GM12865 (cell line): ENCODE measurements around the gene BPIFB2.
"Not testable (repeated sequence)": the region's sequence is repeated elsewhere in the genome, so short reads cannot be mapped to it uniquely, and the experiment has no call there.

Experiments
- DNase-seq: peaks from one replicate; pipeline ENCODE4 v3.0.0; 2010; ENCODE audit warnings: low read depth
- H3K4me3 ChIP-seq: 2 replicates; pipeline ENCODE4 v1.5.1; 2011; ENCODE audit warnings: mild to moderate bottlenecking, low read depth, low read length, control low read depth
- CTCF ChIP-seq: IDR thresholded peaks from 2 replicates; pipeline ENCODE4 v1.5.1; 2011; ENCODE audit warnings: low read length, control low read depth, low read depth, inconsistent platforms; ENCODE audit not compliant: insufficient read depth; ENCODE audit errors: missing control alignments

The BPIFB2 gene

GRCh38 chr20:32962053-32962452 lies 45.5 kb upstream of the BPIFB2 start:
- no peak for TF ChIP-seq CTCF
- no peak for DNase-seq
- no peak overlapping the region for H3K4me3 ChIP-seq

GRCh38 chr20:32962646-32963045 lies 44.9 kb upstream of the BPIFB2 start:
- DNase-seq, H3K4me3 ChIP-seq: not testable (repeated sequence)

- H3K4me3 ChIP-seq, result no peak overlapping the region
- TF ChIP-seq CTCF, result no peak
These were observed 44.3 kb upstream of the BPIFB2 start for GRCh38 chr20:32963176-32963575.

GRCh38 chr20:32964575-32964974 lies 42.9 kb upstream of the BPIFB2 start:
- no peak for TF ChIP-seq CTCF
- DNase-seq, result no peak
- H3K4me3 ChIP-seq, result no peak overlapping the region

More at GRCh38 chr20:32963176-32963575, 44.3 kb upstream of the BPIFB2 start:
- no peak for DNase-seq

GRCh38 chr20:32965115-32965514 lies 42.4 kb upstream of the BPIFB2 start:
- no peak for DNase-seq
- TF ChIP-seq CTCF, result no peak
- H3K4me3 ChIP-seq, result no peak overlapping the region

- no peak overlapping the region for H3K4me3 ChIP-seq
- no peak for TF ChIP-seq CTCF
- DNase-seq, result no peak
These were observed 41.7 kb upstream of the BPIFB2 start for GRCh38 chr20:32965581-32966373.

GRCh38 chr20:32966382-32966781 lies 41.1 kb upstream of the BPIFB2 start:
- H3K4me3 ChIP-seq, result no peak overlapping the region
- no peak for TF ChIP-seq CTCF
- no peak for DNase-seq
